Amygdala (tissue), 56 donors: ENCODE data around the gene TSEN54.
A peak's percentile ranks its signal among the peaks of the same experiment; 100 is the strongest.

Experiments used
- DNase-seq, 56 donors: peaks; one replicate each; lab custom pipeline; 2025; lab: John Stamatoyannopoulos, UW

Gene TSEN54

GRCh38 chr17:75557852-75558665, 41.7 kb downstream of the TSEN54 start:
- peak in 5 of 56 donors; percentile 33 to 57 (median 50) for DNase-seq

GRCh38 chr17:75558666-75559530, 42.6 kb downstream of the TSEN54 start:
- DNase-seq: peak in 1 of 56 donors; percentile 18

- DNase-seq: no peak
Measured at GRCh38 chr17:75559958-75560533, 43.7 kb downstream of the TSEN54 start.

GRCh38 chr17:75561927-75562603, 45.7 kb downstream of the TSEN54 start:
- no peak for DNase-seq

- DNase-seq: no peak
Measured at GRCh38 chr17:75563063-75563758, 46.9 kb downstream of the TSEN54 start.

- DNase-seq: no peak
Measured at GRCh38 chr17:75564195-75564594, 47.9 kb downstream of the TSEN54 start.

GRCh38 chr17:75565066-75565465, 48.7 kb downstream of the TSEN54 start:
- no peak for DNase-seq

GRCh38 chr17:75565618-75566017, 49.3 kb downstream of the TSEN54 start:
- no peak for DNase-seq

GRCh38 chr17:75566416-75566815, 50.1 kb downstream of the TSEN54 start:
- no peak for DNase-seq

GRCh38 chr17:75566834-75567233, 50.5 kb downstream of the TSEN54 start:
- DNase-seq: no peak

- no peak for DNase-seq
Measured at GRCh38 chr17:75568412-75569255, 52.3 kb downstream of the TSEN54 start.

- no peak for DNase-seq
Measured at GRCh38 chr17:75570034-75570676, 53.8 kb downstream of the TSEN54 start.

GRCh38 chr17:75570772-75571171, 54.4 kb downstream of the TSEN54 start:
- DNase-seq: no peak

GRCh38 chr17:75571197-75571884, 55.0 kb downstream of the TSEN54 start:
- peak in 19 of 56 donors; percentile 3 to 58 (median 23) for DNase-seq

- DNase-seq: no peak
Measured at GRCh38 chr17:75571885-75572215, 55.5 kb downstream of the TSEN54 start.

- DNase-seq: no peak
Measured at GRCh38 chr17:75572713-75573539, 56.6 kb downstream of the TSEN54 start.

GRCh38 chr17:75573540-75573957, 57.2 kb downstream of the TSEN54 start:
- no peak for DNase-seq
